Trophoblast cell (in vitro differentiated cells and primary cell): ENCODE results near the gene TNFAIP3.

Experiments
- DNase-seq, 2 donors: peaks; one replicate each; pipeline ENCODE4 v3.0.0-alpha.2; 2016
- H2AFZ ChIP-seq: 2 replicates; pipeline ENCODE4 v1.6.1; 2013; ENCODE audit warnings: low read length, moderate library complexity, mild to moderate bottlenecking; ENCODE audit not compliant: insufficient read depth, poor library complexity
- H2AK5ac ChIP-seq: 2 replicates; pipeline ENCODE4 v1.6.1; 2013; ENCODE audit warnings: mild to moderate bottlenecking, low read length
- H2BK120ac ChIP-seq: 2 replicates; pipeline ENCODE4 v1.6.1; 2013; ENCODE audit warnings: low read length, mild to moderate bottlenecking, moderate library complexity; ENCODE audit not compliant: insufficient read depth, poor library complexity
- H2BK12ac ChIP-seq: 2 replicates; pipeline ENCODE4 v1.6.1; 2013; ENCODE audit warnings: mild to moderate bottlenecking, low read length, moderate library complexity
- H2BK5ac ChIP-seq: 2 replicates; pipeline ENCODE4 v1.6.1; 2013; ENCODE audit warnings: low read length, low read depth, moderate library complexity, mild to moderate bottlenecking; ENCODE audit not compliant: poor library complexity
- H3K14ac ChIP-seq: 2 replicates; pipeline ENCODE4 v1.6.1; 2013; ENCODE audit warnings: mild to moderate bottlenecking, low read length
- H3K18ac ChIP-seq: 2 replicates; pipeline ENCODE4 v1.6.1; 2013; ENCODE audit warnings: mild to moderate bottlenecking, low read length
- H3K23ac ChIP-seq: 2 replicates; pipeline ENCODE4 v1.6.1; 2013; ENCODE audit warnings: low read length
- H3K27ac ChIP-seq: 2 replicates; pipeline ENCODE4 v1.5.1; 2013; ENCODE audit warnings: low read depth, mild to moderate bottlenecking, inconsistent platforms, low read length, moderate library complexity
- H3K27me3 ChIP-seq: 2 replicates; pipeline ENCODE4 v1.6.1; 2013; ENCODE audit warnings: inconsistent platforms, mild to moderate bottlenecking, low read length, moderate library complexity; ENCODE audit not compliant: insufficient read depth
- H3K36me3 ChIP-seq, 2 experiments: 1 replicate in 1 of 2; 2 replicates in 1 of 2; pipeline ENCODE4 v1.6.1; 2013; ENCODE audit warnings: low read length in 2 of 2, mild to moderate bottlenecking in 2 of 2, moderate library complexity in 1 of 2; ENCODE audit not compliant: insufficient read depth in 2 of 2, control insufficient read depth in 1 of 2
- H3K4ac ChIP-seq: 2 replicates; pipeline ENCODE4 v1.6.1; 2013; ENCODE audit warnings: low read depth, mild to moderate bottlenecking, low read length, moderate library complexity
- H3K4me1 ChIP-seq, 2 experiments: 1 replicate in 1 of 2; 2 replicates in 1 of 2; pipeline ENCODE4 v1.6.1; 2013; ENCODE audit warnings: low read length in 2 of 2, mild to moderate bottlenecking in 2 of 2, moderate library complexity in 1 of 2; ENCODE audit not compliant: insufficient read depth in 2 of 2, control insufficient read depth in 1 of 2
- H3K4me2 ChIP-seq: 2 replicates; pipeline ENCODE4 v1.6.1; 2013; ENCODE audit warnings: inconsistent platforms, mild to moderate bottlenecking, low read length, moderate library complexity
- H3K4me3 ChIP-seq: 2 replicates; pipeline ENCODE4 v1.5.1; 2013; ENCODE audit warnings: mild to moderate bottlenecking, low read depth, low read length, inconsistent platforms
- H3K79me1 ChIP-seq: one replicate; pipeline ENCODE4 v1.6.1; 2013; ENCODE audit warnings: low read length
- H3K79me2 ChIP-seq: 2 replicates; pipeline ENCODE4 v1.6.1; 2013; ENCODE audit warnings: low read length, mild to moderate bottlenecking; ENCODE audit not compliant: control insufficient read depth, insufficient read depth, poor library complexity
- H3K9ac ChIP-seq: 2 replicates; pipeline ENCODE4 v1.6.1; 2013; ENCODE audit warnings: mild to moderate bottlenecking, low read length
- H3K9me3 ChIP-seq: 2 replicates; pipeline ENCODE4 v1.6.1; 2013; ENCODE audit warnings: low read depth, mild to moderate bottlenecking, control low read depth, inconsistent platforms, low read length; ENCODE audit not compliant: insufficient read depth
- H4K12ac ChIP-seq: 2 replicates; pipeline ENCODE4 v1.6.1; 2013; ENCODE audit warnings: low read depth, mild to moderate bottlenecking, low read length, moderate library complexity
- H4K8ac ChIP-seq: 2 replicates; pipeline ENCODE4 v1.6.1; 2013; ENCODE audit warnings: low read depth, mild to moderate bottlenecking, low read length, moderate library complexity
- H4K91ac ChIP-seq: one replicate; pipeline ENCODE4 v1.6.1; 2013; ENCODE audit warnings: low read depth, mild to moderate bottlenecking, low read length, moderate library complexity
- WGBS: extraction: QIAGEN DNeasy Blood & Tissue Kit; methylation state at CpG from one replicate; pipeline ENCODE4 v1.1.7; 2013; ENCODE audit warnings: missing lambda C conversion rate; ENCODE audit not compliant: insufficient read length, insufficient coverage; ENCODE audit errors: extremely low coverage; 5-methylcytosine and 5-hydroxymethylcytosine counted together

Gene TNFAIP3

DNA sequence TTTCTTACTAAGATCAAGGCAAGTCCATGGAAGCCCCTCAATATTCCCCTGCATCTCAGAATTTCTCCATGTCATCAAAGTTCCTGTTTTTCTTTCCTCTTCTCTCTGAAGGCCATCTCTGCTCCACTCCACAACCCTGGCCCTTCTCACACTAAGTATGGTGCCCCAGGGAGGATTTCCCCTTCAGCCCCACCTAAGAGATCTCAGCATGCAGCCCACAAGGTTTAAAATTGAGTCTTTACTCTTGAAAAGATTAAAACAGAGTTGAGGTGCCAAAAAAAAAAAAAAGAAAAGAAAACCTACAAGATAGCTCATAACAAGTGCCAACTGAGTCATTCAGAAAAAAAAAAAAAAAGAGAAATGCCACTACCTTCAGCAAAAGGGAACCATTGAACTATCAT is 36.5 kb upstream of the TNFAIP3 start:
- H2BK120ac ChIP-seq: peak overlapping the region; percentile 66
- no peak overlapping the region for H3K4ac ChIP-seq
- H3K27me3 ChIP-seq: no peaks in the 10 kb centered on the region
- no peak overlapping the region for H3K14ac ChIP-seq
- no peak overlapping the region for H3K4me2 ChIP-seq
- peaks cover 7% of the 10 kb centered on the region for H3K79me1 ChIP-seq
- H3K4me1 ChIP-seq: peaks cover 0 to 5% of the 10 kb centered on the region in 2 experiments
- no peaks in the 10 kb centered on the region for H3K36me3 ChIP-seq
- no peak overlapping the region for H3K18ac ChIP-seq
- H4K12ac ChIP-seq: no peak overlapping the region
- H3K9ac ChIP-seq: no peak overlapping the region
- no peak overlapping the region for H2AFZ ChIP-seq
- H3K79me2 ChIP-seq: peaks cover 2% of the 10 kb centered on the region
- H2BK12ac ChIP-seq: peak overlapping the region; percentile 71
- no peak overlapping the region for H4K8ac ChIP-seq
- no peak overlapping the region for H3K27ac ChIP-seq
- no peak for DNase-seq
- no peak overlapping the region for H2AK5ac ChIP-seq
- no peak overlapping the region for H3K4me3 ChIP-seq
- no peak overlapping the region for H2BK5ac ChIP-seq
- peak overlapping the region; percentile 37 for H4K91ac ChIP-seq
- no peaks in the 10 kb centered on the region for H3K9me3 ChIP-seq
- no peak overlapping the region for H3K23ac ChIP-seq

GRCh38 chr6:137832110-137832509 is 34.9 kb upstream of the TNFAIP3 start:
- Histone ChIP-seq H4K91ac (no peak overlapping the region), H3K23ac (no peak overlapping the region), H4K8ac (no peak overlapping the region), H3K79me1 (peaks cover 5% of the 10 kb centered on the region), H3K9ac (no peak overlapping the region), H3K4me3 (no peak overlapping the region), H2AK5ac (no peak overlapping the region), H2BK12ac (no peak overlapping the region), H2BK5ac (no peak overlapping the region), H4K12ac (no peak overlapping the region), H2AFZ (no peak overlapping the region), H3K18ac (no peak overlapping the region), H3K27me3 (no peaks in the 10 kb centered on the region), H3K79me2 (peaks cover 2% of the 10 kb centered on the region), H3K4me2 (no peak overlapping the region), H3K36me3 (no peaks in the 10 kb centered on the region), H2BK120ac (no peak overlapping the region), H3K9me3 (no peaks in the 10 kb centered on the region), H3K4me1 (peaks cover 0 to 5% of the 10 kb centered on the region in 2 experiments), H3K14ac (no peak overlapping the region), H3K4ac (no peak overlapping the region), H3K27ac (no peak overlapping the region)
- WGBS: no CpG with 5 or more reads among the region's 3 CpGs
- peak; percentile 47 to 74 for DNase-seq

GRCh38 chr6:137834508-137834907 is 32.6 kb upstream of the TNFAIP3 start:
- Histone ChIP-seq H2AK5ac (no peak overlapping the region), H3K4me3 (no peak overlapping the region), H3K79me1 (no peaks in the 10 kb centered on the region), H3K23ac (no peak overlapping the region), H3K9ac (no peak overlapping the region), H3K79me2 (no peaks in the 10 kb centered on the region), H2BK12ac (no peak overlapping the region), H3K27ac (no peak overlapping the region), H3K27me3 (no peaks in the 10 kb centered on the region), H3K14ac (no peak overlapping the region), H3K4me2 (no peak overlapping the region), H2BK120ac (no peak overlapping the region), H2BK5ac (no peak overlapping the region), H3K9me3 (no peaks in the 10 kb centered on the region), H2AFZ (no peak overlapping the region), H3K4me1 (peaks cover 0 to 5% of the 10 kb centered on the region in 2 experiments), H3K4ac (no peak overlapping the region), H3K18ac (no peak overlapping the region), H4K12ac (no peak overlapping the region), H4K91ac (no peak overlapping the region), H4K8ac (no peak overlapping the region), H3K36me3 (no peaks in the 10 kb centered on the region)
- no CpG with 5 or more reads among the region's 3 CpGs for WGBS
- DNase-seq: no peak

- Histone ChIP-seq H3K14ac (no peak overlapping the region), H4K12ac (no peak overlapping the region), H3K36me3 (no peaks in the 10 kb centered on the region), H3K4ac (no peak overlapping the region), H2BK5ac (no peak overlapping the region), H4K8ac (no peak overlapping the region), H2AFZ (no peak overlapping the region), H2AK5ac (no peak overlapping the region), H3K4me3 (no peak overlapping the region), H3K9ac (no peak overlapping the region), H3K18ac (no peak overlapping the region), H3K79me2 (no peaks in the 10 kb centered on the region), H3K23ac (no peak overlapping the region), H2BK12ac (no peak overlapping the region), H3K4me2 (no peak overlapping the region), H2BK120ac (no peak overlapping the region), H3K27ac (no peak overlapping the region), H3K4me1 (no peaks in the 10 kb centered on the region), H3K9me3 (no peaks in the 10 kb centered on the region), H4K91ac (no peak overlapping the region), H3K79me1 (no peaks in the 10 kb centered on the region), H3K27me3 (no peaks in the 10 kb centered on the region)
- no CpG with 5 or more reads among the region's 3 CpGs for WGBS
- DNase-seq: no peak
Observed at GRCh38 chr6:137836788-137837187, 30.3 kb upstream of the TNFAIP3 start.
